Kidney (tissue), 14 donors: Measurements from ENCODE around the gene DAZAP1. TPM values are rescaled to one million over a fixed set of nuclear protein-coding genes. Genes with fewer than 3 reads are reported as not detected.

ENCODE experiments used
- DNase-seq, 5 donors: peaks; one replicate each; pipeline ENCODE4 v3.0.0-alpha.2; 2013 to 2020
- FAIRE-seq: peaks from 2 replicates; lab custom pipeline; 2012; peaks lifted over from hg19 to GRCh38; lab: Jason Lieb, UNC
- H3K27ac ChIP-seq, 2 donors: one replicate each; pipeline ENCODE4 v1.7.0; 2013; ENCODE audit warnings: low read depth in 2 of 2, low read length in 2 of 2, inconsistent platforms in 1 of 2
- H3K27me3 ChIP-seq: one replicate; pipeline ENCODE4 v1.7.1; 2013; ENCODE audit warnings: low read length, inconsistent platforms; ENCODE audit not compliant: control insufficient read depth, insufficient read depth
- H3K36me3 ChIP-seq, 3 donors: one replicate each; pipeline versions ENCODE4 v1.7.0 to v1.7.1; 2013; ENCODE audit warnings: low read length in 3 of 3, control low read depth in 1 of 3, inconsistent platforms in 1 of 3; ENCODE audit not compliant: insufficient read depth in 3 of 3, control insufficient read depth in 2 of 3
- H3K4me1 ChIP-seq, 3 donors: one replicate each; pipeline versions ENCODE4 v1.7.0 to v1.7.1; 2013; ENCODE audit warnings: low read length in 3 of 3, inconsistent platforms in 1 of 3, low read depth in 1 of 3; ENCODE audit not compliant: control insufficient read depth in 2 of 3, insufficient read depth in 2 of 3
- H3K4me3 ChIP-seq, 3 donors: one replicate each; pipeline versions ENCODE4 v1.7.0 to v1.8.1; 2013; ENCODE audit warnings: low read length in 3 of 3, control low read depth in 1 of 3, inconsistent platforms in 1 of 3
- H3K9ac ChIP-seq, 3 donors: one replicate each; pipeline versions ENCODE4 v1.7.0 to v1.7.1; 2013; ENCODE audit warnings: low read length in 3 of 3, control low read depth in 1 of 3, inconsistent platforms in 1 of 3
- H3K9me3 ChIP-seq, 3 donors: one replicate each; pipeline versions ENCODE4 v1.7.0 to v1.7.1; 2013; ENCODE audit warnings: low read length in 3 of 3, control low read depth in 1 of 3, inconsistent platforms in 1 of 3; ENCODE audit not compliant: control insufficient read depth in 2 of 3, insufficient read depth in 1 of 3
- CTCF ChIP-seq: IDR thresholded peaks from 3 replicates; pipeline ENCODE4 v1.5.1; 2012; ENCODE audit warnings: mild to moderate bottlenecking, moderate library complexity, borderline replicate concordance; ENCODE audit not compliant: insufficient read depth; ENCODE audit errors: extremely low read depth
- intact Hi-C: fragments of 100-400 bp; cut with DNase I; formaldehyde crosslinking; loops from one replicate; pipeline ENCODE4 v1.11.1; 2022
- polyA plus RNA-seq: library from polyadenylated mRNA; stranded (reverse); fragments of 350-450 nt; fragmentation: Illumina TruSeq; extraction: RNeasy Lipid Tissue Mini Kit (QIAGEN cat#74804); gene quantifications from one replicate; pipeline ENCODE4 v1.2.3, GENCODE V29; 2014; ENCODE audit warnings: low read depth, low replicate concordance; ENCODE audit not compliant: insufficient read depth
- total RNA-seq: library from RNA; stranded (reverse); fragmentation: NEBNext Ultra II Directional; extraction: Animal tissue kit (Norgen Biotek cat#: 25700); gene quantifications from one replicate; pipeline ENCODE4 v1.2.1, GENCODE V29; 2021
- donor health status: control.
- donor health status: control.
- donor health status: control.
- donor health status: control.
- donor health status: control.
- donor health status: DM: yes; HTN: yes; CAD: no.
- donor health status: Normal renal cell carcinoma (clear cell type).

The DAZAP1 gene
- total and polyA plus RNA-seq, 2 donors from 2014 or later: 47.7 to 98.5 TPM

DNA sequence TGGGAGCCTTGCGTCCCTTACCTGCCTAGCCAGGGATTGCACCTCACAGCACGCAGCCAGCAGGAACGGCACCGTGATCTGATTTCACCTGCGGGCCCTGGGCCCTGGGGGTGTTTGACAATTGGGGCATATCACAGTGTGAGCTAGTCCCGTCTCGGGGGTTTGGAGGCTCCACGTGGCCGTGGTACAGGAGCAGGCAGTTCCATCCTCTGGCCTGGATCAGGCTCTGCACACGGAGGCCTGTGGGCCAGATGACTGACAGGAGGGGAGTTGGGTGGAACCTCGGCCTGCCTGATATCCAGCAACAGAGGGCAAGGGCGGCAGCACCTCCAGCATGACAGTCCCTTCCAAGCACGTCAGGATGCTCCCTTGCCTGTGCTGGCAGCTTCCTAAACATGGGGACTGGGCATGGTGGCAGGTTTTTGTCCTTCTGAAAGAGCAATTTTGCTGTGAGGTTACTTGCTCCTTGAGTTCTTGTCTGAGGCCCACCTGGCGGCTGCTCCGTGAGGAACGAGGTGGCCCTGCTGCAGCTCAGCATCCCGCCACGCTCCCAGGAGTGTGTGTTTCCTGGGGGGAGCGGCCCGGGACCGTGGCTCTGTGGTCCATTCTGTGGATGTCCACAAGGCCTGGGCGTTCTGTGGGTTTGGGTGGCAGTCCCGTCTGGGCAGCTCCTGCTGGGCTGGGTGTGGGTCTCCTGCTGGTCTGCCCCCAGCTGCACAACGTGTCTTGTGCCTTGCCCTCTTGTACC, 24.5 kb downstream of the DAZAP1 start:
- intact Hi-C loops: no loop called here
- FAIRE-seq (no peak), DNase-seq (no peak)
- Histone ChIP-seq H3K9me3 (no peaks in the 10 kb centered on the region), H3K27ac (no peak overlapping the region), H3K9ac (no peak overlapping the region), H3K36me3 (peaks cover 0 to 26% (median 15%) of the 10 kb centered on the region in 3 donors), H3K4me1 (peaks cover 0 to 2% (median 0%) of the 10 kb centered on the region in 3 donors), H3K27me3 (no peaks in the 10 kb centered on the region), H3K4me3 (no peak overlapping the region)
- TF ChIP-seq CTCF: no peak

- H3K27me3 ChIP-seq: no peaks in the 10 kb centered on the region
- H3K4me3 ChIP-seq: no peak overlapping the region
- peaks cover 0 to 21% (median 14%) of the 10 kb centered on the region in 3 donors for H3K36me3 ChIP-seq
- H3K4me1 ChIP-seq: peaks cover 0 to 2% (median 0%) of the 10 kb centered on the region in 3 donors
- H3K27ac ChIP-seq: no peak overlapping the region
- no peak for FAIRE-seq
- TF ChIP-seq CTCF: no peak
- DNase-seq: peak in 1 of 5 donors; percentile 75
- intact Hi-C loops: no loop called here
- H3K9me3 ChIP-seq: no peaks in the 10 kb centered on the region
- H3K9ac ChIP-seq: no peak overlapping the region
Measured at GRCh38 chr19:1432507-1432887, 25.1 kb downstream of the DAZAP1 start.

DNA sequence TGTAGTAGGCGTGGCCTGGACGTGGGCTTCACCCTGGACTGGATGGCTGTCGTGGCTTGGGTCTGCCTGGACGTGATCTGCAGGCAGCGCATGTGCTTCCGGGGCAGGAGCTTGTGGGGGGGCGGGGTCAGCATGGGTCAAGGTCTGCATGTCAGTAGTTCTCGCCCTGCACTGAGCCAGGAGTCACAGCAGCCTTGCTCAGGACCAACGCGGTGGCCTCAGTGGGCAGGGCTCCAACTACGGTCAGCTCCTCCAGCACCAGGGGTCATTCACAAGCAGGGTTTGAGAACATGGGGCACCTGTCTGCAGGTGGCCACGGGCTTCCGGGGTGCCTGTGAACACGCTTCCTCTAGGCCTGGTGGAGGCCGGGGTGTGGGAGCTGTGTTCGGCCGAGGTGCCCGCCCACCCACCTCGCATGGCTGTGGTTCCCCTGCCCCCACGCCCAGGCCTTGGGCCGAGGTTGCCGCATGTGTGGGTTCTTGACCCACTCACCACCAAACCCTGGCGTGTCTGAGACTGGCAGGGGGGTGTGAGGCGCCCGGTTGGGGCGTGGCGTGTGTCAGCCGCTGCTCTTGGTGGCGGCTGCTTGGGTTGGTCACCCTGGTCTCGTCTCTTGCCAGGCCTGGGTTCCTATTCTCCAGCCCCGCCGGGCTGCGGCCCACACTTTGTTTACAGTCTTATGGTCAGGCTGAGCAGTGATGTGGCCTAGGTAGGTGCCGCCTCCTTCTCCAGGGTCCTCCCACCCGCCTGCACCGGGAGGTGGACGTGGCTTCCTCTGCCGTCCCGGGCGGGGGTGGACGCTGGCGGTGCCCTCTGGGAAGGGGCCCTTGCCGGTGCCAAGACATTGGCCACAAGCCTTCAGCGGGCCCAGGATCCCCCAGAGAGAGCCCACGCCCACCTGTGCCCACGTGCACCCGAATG, 26.0 kb downstream of the DAZAP1 start:
- Histone ChIP-seq H3K36me3 (peaks cover 0 to 20% (median 12%) of the 10 kb centered on the region in 3 donors), H3K27me3 (no peaks in the 10 kb centered on the region), H3K4me1 (peaks cover 0 to 6% (median 0%) of the 10 kb centered on the region in 3 donors), H3K9me3 (no peaks in the 10 kb centered on the region), H3K9ac (no peak overlapping the region), H3K4me3 (no peak overlapping the region), H3K27ac (no peak overlapping the region)
- no peak for FAIRE-seq
- DNase-seq: peak in 2 of 5 donors; percentile 45 to 76
- TF ChIP-seq CTCF: no peak
- intact Hi-C loops: no loop called here
